Activated T-helper 17 cell treated with anti-CD3 and anti-CD28 coated beads, Interleukin-2, amount 50 U/mL, for 72 hours (primary cell): Measurements from ENCODE around the gene TYMP. TPM values are rescaled to one million over a fixed set of nuclear protein-coding genes. Genes with fewer than 3 reads are reported as not detected.
A peak's percentile ranks its signal among the peaks of the same experiment; 100 is the strongest.

Experiments
- ATAC-seq: fragments of 150-1000 bp; cut with Tn5 transposase; replicated peaks from 2 replicates; pipeline ENCODE4 v1.10.0; 2021; ENCODE audit warnings: mild to moderate bottlenecking, moderate library complexity
- H3K27ac Mint-ChIP-seq: one replicate; pipeline ENCODE4 v1.8.0; 2022; ENCODE audit warnings: mixed read lengths
- H3K27me3 Mint-ChIP-seq: one replicate; pipeline ENCODE4 v1.8.0; 2022; ENCODE audit warnings: mixed read lengths
- H3K36me3 Mint-ChIP-seq: one replicate; pipeline ENCODE4 v1.8.0; 2022; ENCODE audit warnings: low read depth, mild to moderate bottlenecking, mixed read lengths
- H3K4me1 Mint-ChIP-seq: one replicate; pipeline ENCODE4 v1.8.0; 2022; ENCODE audit warnings: mixed read lengths
- H3K4me3 Mint-ChIP-seq: one replicate; pipeline ENCODE4 v1.8.0; 2022; ENCODE audit warnings: mild to moderate bottlenecking, mixed read lengths
- H3K9me3 Mint-ChIP-seq: one replicate; pipeline ENCODE4 v1.8.0; 2022; ENCODE audit warnings: mixed read lengths
- total RNA-seq, 2 donors: library from RNA; stranded (reverse); gene quantifications; one replicate each; pipeline ENCODE4 v1.2.3, GENCODE V29; 2022

TYMP gene
- total RNA-seq, 2 donors from 2014 or later: 73.0 to 74.0 TPM

DNA sequence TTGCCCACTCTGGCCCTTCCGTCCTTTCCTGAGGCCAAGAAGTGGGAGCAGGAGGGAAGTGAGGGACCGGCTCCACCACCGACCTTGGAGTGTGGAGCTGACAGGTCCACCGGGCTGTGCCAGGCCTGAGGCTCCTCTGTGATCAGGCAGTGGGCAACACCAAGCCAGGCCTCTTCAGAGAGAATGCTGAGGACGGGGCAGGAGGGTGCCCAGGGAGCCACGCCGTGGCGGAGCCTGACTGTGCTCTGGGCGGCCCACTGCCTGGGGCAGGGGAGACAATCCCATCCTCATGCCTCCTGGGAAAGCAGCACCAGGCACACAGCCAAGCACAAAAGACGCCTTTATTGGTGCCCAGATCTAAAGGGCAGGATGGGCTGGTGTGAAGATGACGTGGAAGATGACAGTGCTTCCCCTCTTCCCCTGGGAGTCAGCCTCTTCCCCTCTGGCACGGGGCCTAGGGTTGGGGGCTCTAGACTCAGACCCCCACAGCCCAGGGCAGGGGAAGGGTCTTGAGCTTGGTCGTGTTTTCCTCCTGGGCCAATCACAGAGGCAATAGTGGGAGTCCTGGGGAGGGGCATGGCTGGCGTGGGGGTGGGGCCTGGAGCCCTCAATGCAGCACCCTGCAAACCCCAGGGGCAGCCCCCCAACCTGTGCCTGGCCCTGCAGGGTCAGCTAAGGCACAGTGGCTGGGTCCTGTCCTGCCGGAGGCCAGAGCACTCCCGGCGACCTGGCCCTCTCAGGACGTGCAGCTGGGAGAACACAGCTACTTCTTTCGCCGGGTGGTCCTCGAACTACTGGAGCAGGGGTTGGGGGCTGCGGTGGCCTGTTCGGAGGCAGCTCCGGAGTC is 27.0 kb downstream of the TYMP start:
- Mint-ChIP-seq H3K4me1 (no peaks in the 10 kb centered on the region), H3K27ac (no peak overlapping the region), H3K36me3 (peaks cover 13% of the 10 kb centered on the region), H3K9me3 (no peaks in the 10 kb centered on the region), H3K4me3 (no peak overlapping the region), H3K27me3 (no peaks in the 10 kb centered on the region)
- ATAC-seq: no peak

GRCh38 chr22:50502096-50502495 is 27.7 kb downstream of the TYMP start:
- no peak for ATAC-seq
- Mint-ChIP-seq H3K27me3 (no peaks in the 10 kb centered on the region), H3K9me3 (no peaks in the 10 kb centered on the region), H3K4me1 (no peaks in the 10 kb centered on the region), H3K4me3 (no peak overlapping the region), H3K36me3 (peaks cover 9% of the 10 kb centered on the region), H3K27ac (no peak overlapping the region)

GRCh38 chr22:50500452-50500851 is 29.4 kb downstream of the TYMP start:
- no peak overlapping the region for H3K4me3 Mint-ChIP-seq
- no peak for ATAC-seq
- no peaks in the 10 kb centered on the region for H3K9me3 Mint-ChIP-seq
- no peaks in the 10 kb centered on the region for H3K4me1 Mint-ChIP-seq
- no peaks in the 10 kb centered on the region for H3K27me3 Mint-ChIP-seq
- peaks cover 4% of the 10 kb centered on the region for H3K36me3 Mint-ChIP-seq
- no peak overlapping the region for H3K27ac Mint-ChIP-seq

GRCh38 chr22:50498322-50498890 is 31.4 kb downstream of the TYMP start:
- no peaks in the 10 kb centered on the region for H3K27me3 Mint-ChIP-seq
- no peak overlapping the region for H3K4me3 Mint-ChIP-seq
- no peaks in the 10 kb centered on the region for H3K9me3 Mint-ChIP-seq
- ATAC-seq: peak; percentile 93
- no peak overlapping the region for H3K27ac Mint-ChIP-seq
- H3K4me1 Mint-ChIP-seq: no peaks in the 10 kb centered on the region
- no peaks in the 10 kb centered on the region for H3K36me3 Mint-ChIP-seq

- H3K9me3 Mint-ChIP-seq: no peaks in the 10 kb centered on the region
These were observed 32.7 kb downstream of the TYMP start for GRCh38 chr22:50497093-50497492.

DNA sequence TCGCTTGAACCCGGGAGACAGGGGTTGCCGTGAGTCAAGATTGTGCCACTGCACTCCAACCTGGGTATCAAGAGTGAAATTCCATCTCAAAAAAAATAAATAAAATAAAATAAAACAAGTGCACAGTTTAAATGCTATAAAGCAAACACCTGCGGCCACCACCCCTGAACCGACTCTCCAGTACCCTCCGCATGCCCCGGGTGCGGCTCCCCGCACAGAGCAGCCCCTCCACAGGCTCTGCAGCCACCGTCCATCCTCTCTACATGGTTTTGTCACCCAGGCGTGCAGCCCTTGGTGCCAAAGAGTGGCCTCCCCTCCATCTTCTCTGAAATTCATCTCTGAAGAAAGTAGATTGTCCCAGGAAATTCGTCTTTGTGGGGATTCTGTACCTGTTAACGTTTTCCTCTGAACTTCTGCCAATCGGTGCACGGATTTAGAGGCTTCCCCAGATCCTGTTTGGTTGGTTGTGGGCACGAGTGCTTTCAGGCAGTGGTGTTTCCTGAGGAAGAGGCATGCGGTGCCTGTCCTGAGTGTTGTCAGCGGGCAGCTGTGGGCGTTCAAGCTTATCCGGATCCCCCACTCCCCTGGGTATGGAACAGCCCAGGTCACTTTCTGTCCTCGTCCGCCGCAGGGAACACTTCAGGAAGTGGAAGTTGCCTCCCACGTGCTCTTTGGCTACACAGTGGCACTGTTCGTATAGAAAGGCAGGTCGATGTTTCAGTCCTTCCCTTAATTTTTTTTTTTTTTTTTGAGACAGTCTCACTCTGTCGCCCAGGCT is 39.1 kb downstream of the TYMP start:
- H3K27ac Mint-ChIP-seq: peak overlapping the region; percentile 43
- H3K4me3 Mint-ChIP-seq: peak overlapping the region; percentile 50

More at GRCh38 chr22:50497093-50497492, 32.7 kb downstream of the TYMP start:
- H3K4me3 Mint-ChIP-seq: no peak overlapping the region
- no peaks in the 10 kb centered on the region for H3K4me1 Mint-ChIP-seq
- no peak for ATAC-seq
- no peaks in the 10 kb centered on the region for H3K27me3 Mint-ChIP-seq
- H3K27ac Mint-ChIP-seq: no peak overlapping the region
- H3K36me3 Mint-ChIP-seq: no peaks in the 10 kb centered on the region

GRCh38 chr22:50489363-50490243 is 40.2 kb downstream of the TYMP start:
- peaks cover 5% of the 10 kb centered on the region for H3K4me1 Mint-ChIP-seq
- H3K36me3 Mint-ChIP-seq: no peaks in the 10 kb centered on the region
- no peaks in the 10 kb centered on the region for H3K9me3 Mint-ChIP-seq
- H3K27me3 Mint-ChIP-seq: no peaks in the 10 kb centered on the region
- ATAC-seq: no peak
- no peak overlapping the region for H3K4me3 Mint-ChIP-seq
- no peak overlapping the region for H3K27ac Mint-ChIP-seq

More for the DNA sequence above, 39.1 kb downstream of the TYMP start:
- H3K4me1 Mint-ChIP-seq: peaks cover 5% of the 10 kb centered on the region
- H3K27me3 Mint-ChIP-seq: no peaks in the 10 kb centered on the region
- no peaks in the 10 kb centered on the region for H3K9me3 Mint-ChIP-seq
- no peaks in the 10 kb centered on the region for H3K36me3 Mint-ChIP-seq
- ATAC-seq: peak; percentile 67

GRCh38 chr22:50488886-50489285 is 40.9 kb downstream of the TYMP start:
- no peak overlapping the region for H3K27ac Mint-ChIP-seq
- H3K36me3 Mint-ChIP-seq: no peaks in the 10 kb centered on the region
- no peaks in the 10 kb centered on the region for H3K9me3 Mint-ChIP-seq
- peaks cover 5% of the 10 kb centered on the region for H3K4me1 Mint-ChIP-seq
- no peak for ATAC-seq
- H3K27me3 Mint-ChIP-seq: no peaks in the 10 kb centered on the region
- H3K4me3 Mint-ChIP-seq: no peak overlapping the region

DNA sequence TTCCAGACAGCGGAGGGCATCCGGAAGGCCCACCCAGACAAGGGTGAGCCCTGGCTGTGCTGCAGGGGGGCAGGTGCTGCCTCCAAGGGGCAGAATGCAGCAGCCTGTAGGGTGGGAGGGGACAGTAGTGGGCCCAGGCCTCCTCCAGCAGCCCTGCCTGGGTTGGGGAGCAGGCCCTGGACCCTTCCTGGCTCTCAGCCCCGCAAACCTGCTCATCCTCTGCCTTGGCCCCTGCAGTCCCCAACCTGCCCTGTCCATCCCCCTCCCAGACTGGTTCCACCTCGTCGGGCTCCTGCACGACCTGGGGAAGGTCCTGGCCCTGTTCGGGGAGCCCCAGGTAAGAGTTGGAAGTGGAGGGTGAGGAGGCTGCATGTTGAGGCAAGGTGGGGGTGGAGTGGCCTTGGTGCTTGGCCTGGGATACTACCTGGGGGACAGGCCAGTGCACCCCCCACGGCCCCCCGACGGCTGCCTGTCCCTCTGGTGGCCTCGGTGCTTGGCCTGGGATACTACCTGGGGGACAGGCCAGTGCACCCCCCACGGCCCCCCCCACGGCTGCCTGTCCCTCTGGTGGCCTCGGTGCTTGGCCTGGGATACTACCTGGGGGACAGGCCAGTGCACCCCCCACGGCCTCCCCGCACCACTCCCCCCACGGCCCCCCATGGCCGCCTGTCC is 41.7 kb downstream of the TYMP start:
- no peak for ATAC-seq
- peaks cover 5% of the 10 kb centered on the region for H3K4me1 Mint-ChIP-seq

DNA sequence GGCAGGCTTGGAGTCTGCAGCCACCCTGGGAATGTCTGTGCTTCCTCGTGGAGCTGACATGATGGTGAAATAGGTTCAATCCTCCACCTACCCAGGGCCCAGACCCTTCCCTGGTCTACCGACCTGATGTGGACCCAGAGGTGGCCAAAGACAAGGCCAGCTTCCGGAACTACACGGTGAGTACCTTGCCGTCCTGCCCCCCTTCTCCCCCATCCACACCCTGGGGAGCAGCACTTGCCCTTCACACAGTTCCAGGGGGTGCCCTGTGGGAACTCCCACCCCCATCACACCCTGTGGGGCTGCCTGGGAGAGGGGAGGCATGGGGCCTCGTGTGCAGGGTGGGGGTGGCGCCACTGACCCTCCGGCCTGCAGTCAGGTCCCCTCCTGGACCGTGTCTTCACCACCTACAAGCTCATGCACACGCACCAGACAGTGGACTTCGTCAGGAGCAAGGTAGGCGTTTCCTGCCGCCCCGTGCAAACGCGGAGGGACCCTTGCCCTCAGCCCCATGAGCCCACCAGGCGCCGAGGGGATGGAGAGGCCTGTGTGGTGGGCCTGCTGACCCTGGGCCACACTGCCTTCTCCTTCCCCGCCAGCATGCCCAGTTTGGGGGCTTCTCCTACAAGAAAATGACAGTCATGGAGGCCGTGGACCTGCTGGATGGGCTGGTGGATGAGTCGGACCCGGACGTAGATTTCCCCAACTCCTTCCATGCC is 42.4 kb downstream of the TYMP start:
- Mint-ChIP-seq H3K4me3 (no peak overlapping the region), H3K27me3 (no peaks in the 10 kb centered on the region), H3K27ac (no peak overlapping the region), H3K9me3 (no peaks in the 10 kb centered on the region), H3K36me3 (no peaks in the 10 kb centered on the region), H3K4me1 (peaks cover 5% of the 10 kb centered on the region)
- no peak for ATAC-seq

More for the DNA sequence above, 41.7 kb downstream of the TYMP start:
- Mint-ChIP-seq H3K4me3 (no peak overlapping the region), H3K27me3 (no peaks in the 10 kb centered on the region), H3K36me3 (no peaks in the 10 kb centered on the region), H3K27ac (no peak overlapping the region), H3K9me3 (no peaks in the 10 kb centered on the region)

- no peaks in the 10 kb centered on the region for H3K36me3 Mint-ChIP-seq
- no peak for ATAC-seq
- peaks cover 5% of the 10 kb centered on the region for H3K4me1 Mint-ChIP-seq
- no peaks in the 10 kb centered on the region for H3K9me3 Mint-ChIP-seq
- no peak within 1 kb of the TSS for H3K27ac Mint-ChIP-seq
- H3K27me3 Mint-ChIP-seq: no peaks in the 10 kb centered on the region
- no peak within 1 kb of the TSS for H3K4me3 Mint-ChIP-seq
These were observed 43.1 kb downstream of the TYMP start, which contains the start of gene MIOX for GRCh38 chr22:50486561-50487289. TSS of gene MIOX (plus strand) at chr22:50486859. CDS start at chr22:50486898, 39 bp downstream.

GRCh38 chr22:50485221-50486131 is 44.3 kb downstream of the TYMP start:
- Mint-ChIP-seq H3K27me3 (no peaks in the 10 kb centered on the region), H3K27ac (no peak overlapping the region), H3K4me1 (no peaks in the 10 kb centered on the region)

More at GRCh38 chr22:50485221-50486131, 44.3 kb downstream of the TYMP start:
- Mint-ChIP-seq H3K9me3 (no peaks in the 10 kb centered on the region), H3K36me3 (no peaks in the 10 kb centered on the region), H3K4me3 (no peak overlapping the region)
- no peak for ATAC-seq
